Measurements from ENCODE around the gene PRDM16.

Gene PRDM16

GRCh38 chr1:3386205-3387002 lies 317.4 kb downstream of the PRDM16 start:
- H3K27ac Mint-ChIP-seq, result no peak overlapping the region
- no peak overlapping the region for H3K4me3 Mint-ChIP-seq
- no peaks in the 10 kb centered on the region for H3K9me3 Mint-ChIP-seq

GRCh38 chr1:3387401-3387800 lies 318.4 kb downstream of the PRDM16 start:
- H3K4me3 Mint-ChIP-seq, result no peak overlapping the region
- H3K27ac Mint-ChIP-seq, result no peak overlapping the region
- H3K4me1 Mint-ChIP-seq (ENCODE audit: low read depth), result no peaks in the 10 kb centered on the region
- H3K9me3 Mint-ChIP-seq, result no peaks in the 10 kb centered on the region
- H3K27me3 Mint-ChIP-seq (ENCODE audit: low read depth), result peaks cover 1% of the 10 kb centered on the region
- no peaks in the 10 kb centered on the region for H3K36me3 Mint-ChIP-seq (ENCODE audit: low read depth)

More at GRCh38 chr1:3386205-3387002, 317.4 kb downstream of the PRDM16 start:
- Mint-ChIP-seq H3K4me1 (ENCODE audit: low read depth) (no peaks in the 10 kb centered on the region), H3K36me3 (ENCODE audit: low read depth) (no peaks in the 10 kb centered on the region), H3K27me3 (ENCODE audit: low read depth) (no peaks in the 10 kb centered on the region)

GRCh38 chr1:3389093-3389833 lies 320.3 kb downstream of the PRDM16 start:
- Mint-ChIP-seq H3K36me3 (ENCODE audit: low read depth) (no peaks in the 10 kb centered on the region), H3K4me3 (no peak overlapping the region), H3K9me3 (no peaks in the 10 kb centered on the region), H3K27me3 (ENCODE audit: low read depth) (peaks cover 13% of the 10 kb centered on the region), H3K4me1 (ENCODE audit: low read depth) (no peaks in the 10 kb centered on the region), H3K27ac (no peak overlapping the region)

GRCh38 chr1:3390291-3390690 lies 321.3 kb downstream of the PRDM16 start:
- Mint-ChIP-seq H3K36me3 (ENCODE audit: low read depth) (no peaks in the 10 kb centered on the region), H3K4me3 (no peak overlapping the region), H3K4me1 (ENCODE audit: low read depth) (no peaks in the 10 kb centered on the region), H3K27me3 (ENCODE audit: low read depth) (peaks cover 17% of the 10 kb centered on the region), H3K9me3 (no peaks in the 10 kb centered on the region), H3K27ac (no peak overlapping the region)

- Mint-ChIP-seq H3K9me3 (no peaks in the 10 kb centered on the region), H3K27ac (no peak overlapping the region), H3K27me3 (ENCODE audit: low read depth) (peaks cover 26% of the 10 kb centered on the region), H3K4me1 (ENCODE audit: low read depth) (no peaks in the 10 kb centered on the region), H3K4me3 (no peak overlapping the region), H3K36me3 (ENCODE audit: low read depth) (no peaks in the 10 kb centered on the region)
Observed at GRCh38 chr1:3391711-3392110, 322.7 kb downstream of the PRDM16 start.

- H3K27me3 Mint-ChIP-seq (ENCODE audit: low read depth), result peaks cover 26% of the 10 kb centered on the region
- no peaks in the 10 kb centered on the region for H3K9me3 Mint-ChIP-seq
- H3K27ac Mint-ChIP-seq, result no peak overlapping the region
- H3K4me3 Mint-ChIP-seq, result no peak overlapping the region
- H3K36me3 Mint-ChIP-seq (ENCODE audit: low read depth), result no peaks in the 10 kb centered on the region
- H3K4me1 Mint-ChIP-seq (ENCODE audit: low read depth), result no peaks in the 10 kb centered on the region
Observed at GRCh38 chr1:3393024-3393986, 324.3 kb downstream of the PRDM16 start.

GRCh38 chr1:3393987-3394920 lies 325.3 kb downstream of the PRDM16 start:
- H3K27me3 Mint-ChIP-seq (ENCODE audit: low read depth), result peaks cover 26% of the 10 kb centered on the region
- H3K27ac Mint-ChIP-seq, result no peak overlapping the region
- no peaks in the 10 kb centered on the region for H3K4me1 Mint-ChIP-seq (ENCODE audit: low read depth)
- no peaks in the 10 kb centered on the region for H3K9me3 Mint-ChIP-seq
- H3K4me3 Mint-ChIP-seq, result no peak overlapping the region
- H3K36me3 Mint-ChIP-seq (ENCODE audit: low read depth), result no peaks in the 10 kb centered on the region

- no peaks in the 10 kb centered on the region for H3K9me3 Mint-ChIP-seq
Observed at GRCh38 chr1:3396411-3396810, 327.4 kb downstream of the PRDM16 start.

GRCh38 chr1:3397311-3397710 lies 328.3 kb downstream of the PRDM16 start:
- no peaks in the 10 kb centered on the region for H3K9me3 Mint-ChIP-seq
- no peak overlapping the region for H3K4me3 Mint-ChIP-seq
- no peaks in the 10 kb centered on the region for H3K4me1 Mint-ChIP-seq (ENCODE audit: low read depth)
- H3K27ac Mint-ChIP-seq, result no peak overlapping the region
- no peaks in the 10 kb centered on the region for H3K36me3 Mint-ChIP-seq (ENCODE audit: low read depth)
- H3K27me3 Mint-ChIP-seq (ENCODE audit: low read depth), result peaks cover 26% of the 10 kb centered on the region

More at GRCh38 chr1:3396411-3396810, 327.4 kb downstream of the PRDM16 start:
- no peak overlapping the region for H3K4me3 Mint-ChIP-seq
- H3K27ac Mint-ChIP-seq, result no peak overlapping the region
- H3K36me3 Mint-ChIP-seq (ENCODE audit: low read depth), result no peaks in the 10 kb centered on the region
- no peaks in the 10 kb centered on the region for H3K4me1 Mint-ChIP-seq (ENCODE audit: low read depth)
- H3K27me3 Mint-ChIP-seq (ENCODE audit: low read depth), result peaks cover 26% of the 10 kb centered on the region

GRCh38 chr1:3398396-3399140 lies 329.6 kb downstream of the PRDM16 start:
- Mint-ChIP-seq H3K27me3 (ENCODE audit: low read depth) (peaks cover 13% of the 10 kb centered on the region), H3K4me1 (ENCODE audit: low read depth) (no peaks in the 10 kb centered on the region), H3K9me3 (no peaks in the 10 kb centered on the region), H3K36me3 (ENCODE audit: low read depth) (no peaks in the 10 kb centered on the region), H3K27ac (no peak overlapping the region), H3K4me3 (no peak overlapping the region)

GRCh38 chr1:3399732-3400131 lies 330.7 kb downstream of the PRDM16 start:
- Mint-ChIP-seq H3K9me3 (no peaks in the 10 kb centered on the region), H3K4me3 (no peak overlapping the region), H3K36me3 (ENCODE audit: low read depth) (no peaks in the 10 kb centered on the region), H3K27ac (no peak overlapping the region), H3K27me3 (ENCODE audit: low read depth) (peaks cover 11% of the 10 kb centered on the region), H3K4me1 (ENCODE audit: low read depth) (no peaks in the 10 kb centered on the region)

GRCh38 chr1:3401585-3402257 lies 332.7 kb downstream of the PRDM16 start:
- no peaks in the 10 kb centered on the region for H3K27me3 Mint-ChIP-seq (ENCODE audit: low read depth)
- H3K36me3 Mint-ChIP-seq (ENCODE audit: low read depth), result no peaks in the 10 kb centered on the region
- H3K4me1 Mint-ChIP-seq (ENCODE audit: low read depth), result no peaks in the 10 kb centered on the region
- no peak overlapping the region for H3K4me3 Mint-ChIP-seq
- H3K9me3 Mint-ChIP-seq, result no peaks in the 10 kb centered on the region
- no peak overlapping the region for H3K27ac Mint-ChIP-seq
